ENCODE data around the gene PSMD6. TPM values are rescaled to one million over a fixed set of nuclear protein-coding genes. Genes with fewer than 3 reads are reported as not detected.

Gene PSMD6
- total and polyA plus RNA-seq, 4 experiments from 2014 or later, result 65.7 to 152 (median 97.3) TPM

- peak overlapping the region; percentile 89 to 96 (median 92) for H3K4me3 Mint-ChIP-seq
Observed at GRCh38 chr3:63967675-63968611, 55.4 kb downstream of the PSMD6 start.

GRCh38 chr3:63966871-63967270, 56.4 kb downstream of the PSMD6 start:
- intact Hi-C loops (cut with micrococcal nuclease), result no loop called here
- H3K4me1 Mint-ChIP-seq, result peaks cover 40 to 76% (median 54%) of the 10 kb centered on the region in 4 donors
- Histone ChIP-seq H3K9me3 (ENCODE audit: control insufficient read depth in 1 of 2, low read length in 2 of 2) (no peaks in the 10 kb centered on the region), H3K27ac (ENCODE audit: low read depth, low read length) (peak overlapping the region; percentile 69), H3K4me1 (ENCODE audit: insufficient read depth, low read length) (peaks cover 59% of the 10 kb centered on the region), H3K36me3 (ENCODE audit: insufficient read depth, low read length) (no peaks in the 10 kb centered on the region), H3K27me3 (ENCODE audit: insufficient read depth, low read length) (no peaks in the 10 kb centered on the region), H3K4me3 (ENCODE audit: low read length in 2 of 2) (peak overlapping the region in 1 of 2 donors; percentile 65)
- H3K4me3 Mint-ChIP-seq, result peak overlapping the region in 7 of 8 donors; percentile 69 to 96 (median 89)
- DNase-seq, result peak in 1 of 5 donors; percentile 54
- H3K9me3 Mint-ChIP-seq, result no peaks in the 10 kb centered on the region
- no peaks in the 10 kb centered on the region for H3K27me3 Mint-ChIP-seq
- ChIA-PET CTCF (ENCODE audit: partially characterized antibody) (interaction anchor here (1.3 to 16.0 kb wide), 3 partner anchors 9 to 56 kb away, joined by 4 to 875 read pairs (median 101); partner anchors contain the start of gene PSMD6), POLR2A (ENCODE audit: partially characterized antibody) (interaction anchor here (1.2 to 14.5 kb wide), 8 partner anchors 9 to 103 kb away, joined by 4 to 347 read pairs (median 22); partner anchors contain the start of genes ATXN7, PSMD6, SCAANT1 and THOC7)
- peak overlapping the region; percentile 84 to 98 (median 95) for H3K27ac Mint-ChIP-seq
- H3K36me3 Mint-ChIP-seq, result peaks cover 6 to 13% of the 10 kb centered on the region in 2 donors

More at GRCh38 chr3:63967675-63968611, 55.4 kb downstream of the PSMD6 start:
- Histone ChIP-seq H3K4me1 (ENCODE audit: insufficient read depth, low read length) (peaks cover 69% of the 10 kb centered on the region), H3K36me3 (ENCODE audit: insufficient read depth, low read length) (peaks cover 2% of the 10 kb centered on the region), H3K4me3 (ENCODE audit: low read length in 2 of 2) (peak overlapping the region; percentile 65 to 93), H3K27me3 (ENCODE audit: insufficient read depth, low read length) (no peaks in the 10 kb centered on the region), H3K9me3 (ENCODE audit: control insufficient read depth in 1 of 2, low read length in 2 of 2) (no peaks in the 10 kb centered on the region), H3K27ac (ENCODE audit: low read depth, low read length) (peak overlapping the region; percentile 69)
- CTCF ChIA-PET (ENCODE audit: partially characterized antibody), result interaction anchor here (1.3 to 16.0 kb wide), 3 partner anchors 10 to 55 kb away, joined by 4 to 875 read pairs (median 101); partner anchors contain the start of gene PSMD6
- POLR2A ChIA-PET (ENCODE audit: partially characterized antibody), result interaction anchor here (0.9 to 14.5 kb wide), 16 partner anchors 10 to 109 kb away, joined by 3 to 347 read pairs (median 4); partner anchors contain the start of genes ATXN7, PSMD6, SCAANT1 and THOC7
- intact Hi-C loops (cut with micrococcal nuclease), result loop anchor here (1.0 kb wide), 4 partner anchors 11 to 56 kb away; partner anchors contain the start of genes PSMD6 and SCAANT1
- H3K27ac Mint-ChIP-seq, result peak overlapping the region; percentile 84 to 98 (median 95)
- H3K27me3 Mint-ChIP-seq, result no peaks in the 10 kb centered on the region
- H3K36me3 Mint-ChIP-seq, result peaks cover 6 to 17% of the 10 kb centered on the region in 2 donors
- H3K9me3 Mint-ChIP-seq, result no peaks in the 10 kb centered on the region
- DNase-seq, result peak; percentile 71 to 89 (median 85)
- H3K4me1 Mint-ChIP-seq, result peaks cover 48 to 82% (median 62%) of the 10 kb centered on the region in 4 donors

GRCh38 chr3:63966007-63966406, 57.3 kb downstream of the PSMD6 start:
- Histone ChIP-seq H3K4me3 (ENCODE audit: low read length in 2 of 2) (no peak overlapping the region), H3K27me3 (ENCODE audit: insufficient read depth, low read length) (no peaks in the 10 kb centered on the region), H3K27ac (ENCODE audit: low read depth, low read length) (peak overlapping the region; percentile 69), H3K4me1 (ENCODE audit: insufficient read depth, low read length) (peaks cover 51% of the 10 kb centered on the region), H3K36me3 (ENCODE audit: insufficient read depth, low read length) (no peaks in the 10 kb centered on the region), H3K9me3 (ENCODE audit: control insufficient read depth in 1 of 2, low read length in 2 of 2) (no peaks in the 10 kb centered on the region)
- POLR2A ChIA-PET (ENCODE audit: partially characterized antibody), result interaction anchor here (1.4 to 14.5 kb wide), 5 partner anchors 14 to 102 kb away, joined by 4 to 347 read pairs (median 36); partner anchors contain the start of genes ATXN7, PSMD6, SCAANT1 and THOC7
- Mint-ChIP-seq H3K36me3 (peaks cover 6 to 13% of the 10 kb centered on the region in 2 donors), H3K4me1 (peaks cover 37 to 71% (median 47%) of the 10 kb centered on the region in 4 donors), H3K4me3 (peak overlapping the region in 1 of 8 donors; percentile 2), H3K9me3 (no peaks in the 10 kb centered on the region), H3K27me3 (no peaks in the 10 kb centered on the region), H3K27ac (peak overlapping the region; percentile 84 to 98 (median 95))
- CTCF ChIA-PET (ENCODE audit: partially characterized antibody), result interaction anchor here (0.6 to 16.0 kb wide), 3 partner anchors 19 to 57 kb away, joined by 3 to 875 read pairs (median 101); partner anchors contain the start of gene PSMD6
- intact Hi-C loops (cut with micrococcal nuclease), result no loop called here
- DNase-seq, result no peak

GRCh38 chr3:63964681-63965485, 58.4 kb downstream of the PSMD6 start:
- intact Hi-C loops (cut with micrococcal nuclease), result no loop called here

GRCh38 chr3:63963496-63963895, 59.8 kb downstream of the PSMD6 start:
- Histone ChIP-seq H3K27ac (ENCODE audit: low read depth, low read length) (no peak overlapping the region), H3K9me3 (ENCODE audit: control insufficient read depth in 1 of 2, low read length in 2 of 2) (no peaks in the 10 kb centered on the region), H3K4me1 (ENCODE audit: insufficient read depth, low read length) (peaks cover 39% of the 10 kb centered on the region), H3K4me3 (ENCODE audit: low read length in 2 of 2) (no peak overlapping the region), H3K27me3 (ENCODE audit: insufficient read depth, low read length) (no peaks in the 10 kb centered on the region), H3K36me3 (ENCODE audit: insufficient read depth, low read length) (no peaks in the 10 kb centered on the region)
- ChIA-PET CTCF (ENCODE audit: partially characterized antibody) (interaction anchor here (1.1 to 16.0 kb wide), 5 partner anchors 21 to 59 kb away, joined by 3 to 875 read pairs (median 4); partner anchors contain the start of gene PSMD6), POLR2A (ENCODE audit: partially characterized antibody) (interaction anchor here (0.7 to 14.5 kb wide), 5 partner anchors 15 to 60 kb away, joined by 3 to 347 read pairs (median 13); partner anchors contain the start of gene PSMD6)
- no peak for DNase-seq
- no peaks in the 10 kb centered on the region for H3K27me3 Mint-ChIP-seq
- peaks cover under 1 to 7% of the 10 kb centered on the region in 2 donors for H3K36me3 Mint-ChIP-seq
- H3K9me3 Mint-ChIP-seq, result no peaks in the 10 kb centered on the region
- peak overlapping the region in 1 of 8 donors; percentile 15 for H3K4me3 Mint-ChIP-seq
- intact Hi-C loops (cut with micrococcal nuclease), result no loop called here
- H3K4me1 Mint-ChIP-seq, result peaks cover 37 to 63% (median 47%) of the 10 kb centered on the region in 4 donors
- peak overlapping the region in 3 of 7 donors; percentile 3 to 82 (median 74) for H3K27ac Mint-ChIP-seq

More at GRCh38 chr3:63964681-63965485, 58.4 kb downstream of the PSMD6 start:
- ChIA-PET POLR2A (ENCODE audit: partially characterized antibody) (interaction anchor here (2.7 to 14.5 kb wide), 4 partner anchors 15 to 58 kb away, joined by 13 to 347 read pairs (median 38); partner anchors contain the start of genes PSMD6 and SCAANT1), CTCF (ENCODE audit: partially characterized antibody) (interaction anchor here (0.6 to 16.0 kb wide), 4 partner anchors 20 to 61 kb away, joined by 3 to 875 read pairs (median 52); partner anchors contain the start of gene PSMD6)
- H3K9me3 ChIP-seq (ENCODE audit: control insufficient read depth in 1 of 2, low read length in 2 of 2), result no peaks in the 10 kb centered on the region
- no peak overlapping the region for H3K27ac ChIP-seq (ENCODE audit: low read depth, low read length)
- no peaks in the 10 kb centered on the region for H3K36me3 ChIP-seq (ENCODE audit: insufficient read depth, low read length)
- H3K4me3 Mint-ChIP-seq, result no peak overlapping the region
- no peak for DNase-seq
- H3K4me1 ChIP-seq (ENCODE audit: insufficient read depth, low read length), result peaks cover 47% of the 10 kb centered on the region
- H3K4me1 Mint-ChIP-seq, result peaks cover 35 to 67% (median 44%) of the 10 kb centered on the region in 4 donors
- no peaks in the 10 kb centered on the region for H3K9me3 Mint-ChIP-seq
- H3K4me3 ChIP-seq (ENCODE audit: low read length in 2 of 2), result no peak overlapping the region
- peaks cover 5 to 9% of the 10 kb centered on the region in 2 donors for H3K36me3 Mint-ChIP-seq
- H3K27ac Mint-ChIP-seq, result peak overlapping the region in 6 of 7 donors; percentile 79 to 95 (median 86)
- H3K27me3 Mint-ChIP-seq, result no peaks in the 10 kb centered on the region
- no peaks in the 10 kb centered on the region for H3K27me3 ChIP-seq (ENCODE audit: insufficient read depth, low read length)

GRCh38 chr3:63961891-63962290, 61.4 kb downstream of the PSMD6 start:
- Histone ChIP-seq H3K27me3 (ENCODE audit: insufficient read depth, low read length) (no peaks in the 10 kb centered on the region), H3K27ac (ENCODE audit: low read depth, low read length) (no peak overlapping the region), H3K9me3 (ENCODE audit: control insufficient read depth in 1 of 2, low read length in 2 of 2) (no peaks in the 10 kb centered on the region), H3K36me3 (ENCODE audit: insufficient read depth, low read length) (no peaks in the 10 kb centered on the region), H3K4me1 (ENCODE audit: insufficient read depth, low read length) (peaks cover 33% of the 10 kb centered on the region), H3K4me3 (ENCODE audit: low read length in 2 of 2) (no peak overlapping the region)
- ChIA-PET POLR2A (ENCODE audit: partially characterized antibody) (interaction anchor here (0.8 to 14.5 kb wide), 8 partner anchors 9 to 62 kb away, joined by 3 to 347 read pairs (median 6); partner anchors contain the start of genes PSMD6 and SCAANT1), CTCF (ENCODE audit: partially characterized antibody) (interaction anchor here (0.7 to 16.0 kb wide), 20 partner anchors 9 to 66 kb away, joined by 3 to 875 read pairs (median 6); partner anchors contain the start of genes PSMD6 and SCAANT1)
- peak in 4 of 5 donors; percentile 65 to 68 (median 66) for DNase-seq
- intact Hi-C loops (cut with micrococcal nuclease), result loop anchor here (1.0 kb wide), 3 partner anchors 17 to 61 kb away; partner anchors contain the start of gene PSMD6
- Mint-ChIP-seq H3K4me3 (no peak overlapping the region), H3K4me1 (peaks cover 37 to 59% (median 47%) of the 10 kb centered on the region in 4 donors), H3K27me3 (no peaks in the 10 kb centered on the region), H3K27ac (peak overlapping the region in 4 of 7 donors; percentile 32 to 74 (median 57)), H3K36me3 (peaks cover 0 to 3% of the 10 kb centered on the region in 2 donors), H3K9me3 (no peaks in the 10 kb centered on the region)
